AG09319 (cell line): ENCODE measurements around the gene GATB.

Source experiments
- DNase-seq: peaks from one replicate; pipeline ENCODE4 v3.0.0-alpha.2; 2010; ENCODE audit warnings: low read depth; ENCODE audit errors: extremely low read depth
- TF ChIP-seq, protein P1 (sequence below): IDR thresholded peaks from 2 replicates; pipeline ENCODE4 v1.5.1; 2011; ENCODE audit warnings: low read depth, mild to moderate bottlenecking, inconsistent platforms, low read length, moderate library complexity

The GATB gene

GRCh38 chr4:151797853-151798252 lies 37.0 kb upstream of the GATB start:
- no peak for DNase-seq
- TF ChIP-seq, protein P1, sequence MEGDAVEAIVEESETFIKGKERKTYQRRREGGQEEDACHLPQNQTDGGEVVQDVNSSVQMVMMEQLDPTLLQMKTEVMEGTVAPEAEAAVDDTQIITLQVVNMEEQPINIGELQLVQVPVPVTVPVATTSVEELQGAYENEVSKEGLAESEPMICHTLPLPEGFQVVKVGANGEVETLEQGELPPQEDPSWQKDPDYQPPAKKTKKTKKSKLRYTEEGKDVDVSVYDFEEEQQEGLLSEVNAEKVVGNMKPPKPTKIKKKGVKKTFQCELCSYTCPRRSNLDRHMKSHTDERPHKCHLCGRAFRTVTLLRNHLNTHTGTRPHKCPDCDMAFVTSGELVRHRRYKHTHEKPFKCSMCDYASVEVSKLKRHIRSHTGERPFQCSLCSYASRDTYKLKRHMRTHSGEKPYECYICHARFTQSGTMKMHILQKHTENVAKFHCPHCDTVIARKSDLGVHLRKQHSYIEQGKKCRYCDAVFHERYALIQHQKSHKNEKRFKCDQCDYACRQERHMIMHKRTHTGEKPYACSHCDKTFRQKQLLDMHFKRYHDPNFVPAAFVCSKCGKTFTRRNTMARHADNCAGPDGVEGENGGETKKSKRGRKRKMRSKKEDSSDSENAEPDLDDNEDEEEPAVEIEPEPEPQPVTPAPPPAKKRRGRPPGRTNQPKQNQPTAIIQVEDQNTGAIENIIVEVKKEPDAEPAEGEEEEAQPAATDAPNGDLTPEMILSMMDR: no peak

- TF ChIP-seq, protein P1: no peak
- no peak for DNase-seq
Measured at GRCh38 chr4:151797131-151797530, 36.3 kb upstream of the GATB start.

- TF ChIP-seq, protein P1: no peak
- no peak for DNase-seq
Measured at GRCh38 chr4:151796106-151796505, 35.3 kb upstream of the GATB start.

DNA sequence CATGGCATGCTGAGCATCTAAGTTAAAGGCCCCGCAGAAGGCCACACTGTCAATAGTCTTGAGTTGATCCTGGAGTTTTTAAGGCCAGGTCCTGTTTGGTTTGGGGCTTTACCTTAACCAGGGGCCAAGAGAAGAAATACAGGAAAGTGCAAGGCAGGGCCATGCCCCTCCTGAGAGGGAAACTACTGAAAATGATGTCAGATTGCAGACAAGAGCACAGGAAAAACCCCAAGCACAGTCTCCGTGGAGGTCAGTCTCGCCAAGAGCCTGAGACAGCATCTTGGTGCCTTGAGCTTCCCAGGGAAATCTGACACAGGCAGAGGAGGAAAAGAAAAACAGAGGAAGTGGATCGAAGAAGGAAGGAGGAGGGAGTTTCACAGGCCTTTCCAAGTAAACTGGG lies 32.2 kb upstream of the GATB start:
- DNase-seq: no peak
- TF ChIP-seq, protein P1: no peak

DNA sequence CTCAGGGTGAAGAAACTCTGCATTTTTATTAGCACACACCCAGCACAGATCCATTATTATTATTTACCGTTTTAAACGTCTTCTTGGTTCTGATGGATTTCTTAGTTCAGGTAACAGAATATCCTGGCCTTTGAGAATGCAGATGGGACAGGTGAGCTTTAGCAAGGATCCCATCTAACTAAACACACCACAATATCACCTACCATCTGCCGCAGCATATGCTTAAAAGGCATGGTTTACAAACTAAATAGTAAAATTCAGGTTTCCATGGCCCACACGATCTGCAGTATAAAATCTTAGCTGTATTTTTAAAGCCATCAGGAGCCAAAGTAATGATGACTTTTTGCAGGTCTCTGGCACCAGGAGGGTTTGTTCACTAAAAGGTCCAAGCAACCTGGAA lies 31.7 kb upstream of the GATB start:
- DNase-seq: no peak
- TF ChIP-seq, protein P1: no peak

GRCh38 chr4:151788021-151788420 lies 27.2 kb upstream of the GATB start:
- DNase-seq: no peak
- TF ChIP-seq, protein P1: no peak

- TF ChIP-seq, protein P1: no peak
- DNase-seq: no peak
Measured at GRCh38 chr4:151786158-151786495, 25.3 kb upstream of the GATB start.
